PC-9 (cell line): Measurements from ENCODE around the gene TOGARAM2. TPM values are rescaled to one million over a fixed set of nuclear protein-coding genes. Genes with fewer than 3 reads are reported as not detected.

Experiments used
- BruUV-seq: library from RNA; stranded (reverse); fragments of 400-500 nt; replicated peaks from 2 replicates; lab custom pipeline; 2021; lab: Mats Ljungman, UMichigan
- CTCF ChIA-PET: fragments of 300-600 bp; sonication (Branson Sonifier 250); formaldehyde crosslinking; loops from one replicate; lab custom pipeline; 2022; ENCODE audit warnings: antibody characterized with exemption; lab: Charles Lee
- POLR2A ChIA-PET: fragments of 300-600 bp; sonication (Branson Sonifier 250); formaldehyde crosslinking; loops from one replicate; lab custom pipeline; 2022; ENCODE audit warnings: antibody characterized with exemption; ENCODE audit not compliant: unreplicated experiment; lab: Charles Lee
- DNase-seq, 2 experiments: peaks; one replicate each; pipeline versions ENCODE4 v3.0.0 to v3.0.0-alpha.2; 2015 to 2022; ENCODE audit warnings: mixed read lengths in 1 of 2
- H2AFZ ChIP-seq: fragments of 200-600 bp; sonication (generic); 2 replicates; pipeline ENCODE4 v1.8.1; 2017; ENCODE audit warnings: antibody characterized with exemption
- H3F3A ChIP-seq: fragments of 200-600 bp; sonication (generic); 2 replicates; pipeline ENCODE4 v1.8.1; 2017; ENCODE audit warnings: antibody characterized with exemption, mild to moderate bottlenecking, low read depth; ENCODE audit not compliant: insufficient read depth
- H3K27ac ChIP-seq: fragments of 200-600 bp; sonication (generic); 2 replicates; pipeline ENCODE4 v1.6.1; 2016; ENCODE audit warnings: mixed run types
- H3K27me3 ChIP-seq: fragments of 200-600 bp; sonication (generic); 2 replicates; pipeline ENCODE4 v1.6.1; 2016; ENCODE audit warnings: low read depth, mixed run types; ENCODE audit not compliant: insufficient read depth
- H3K36me3 ChIP-seq: fragments of 200-600 bp; sonication (generic); 2 replicates; pipeline ENCODE4 v1.6.1; 2016; ENCODE audit warnings: low read depth, mixed run types
- H3K4me1 ChIP-seq: fragments of 200-600 bp; sonication (generic); replicated peaks from 2 replicates; pipeline ENCODE4 v1.6.1; 2016; ENCODE audit warnings: mixed run types; ENCODE audit not compliant: insufficient read depth
- H3K4me2 ChIP-seq: fragments of 200-600 bp; sonication (generic); 2 replicates; pipeline ENCODE4 v1.6.1; 2017; ENCODE audit warnings: mixed run types
- H3K4me3 ChIP-seq: fragments of 200-600 bp; sonication (generic); 2 replicates; pipeline ENCODE4 v1.6.1; 2016; ENCODE audit warnings: mixed run types
- H3K79me2 ChIP-seq: fragments of 200-600 bp; sonication (generic); 2 replicates; pipeline ENCODE4 v1.6.1; 2017; ENCODE audit warnings: low read depth, mixed run types
- H3K9me2 ChIP-seq: fragments of 200-600 bp; sonication (generic); 2 replicates; pipeline ENCODE4 v1.8.1; 2017; ENCODE audit warnings: mild to moderate bottlenecking; ENCODE audit not compliant: insufficient read depth
- H3K9me3 ChIP-seq: fragments of 200-600 bp; sonication (generic); 2 replicates; pipeline ENCODE4 v1.8.1; 2016; ENCODE audit warnings: low read depth; ENCODE audit not compliant: insufficient read depth
- H4K20me1 ChIP-seq: fragments of 200-600 bp; sonication (generic); 2 replicates; pipeline ENCODE4 v1.8.1; 2017; ENCODE audit not compliant: insufficient read depth
- EZH2 ChIP-seq: fragments of 200-600 bp; sonication (generic); IDR thresholded peaks from 2 replicates; pipeline ENCODE4 v1.8.0; 2017; ENCODE audit warnings: antibody characterized with exemption, low read depth
- intact Hi-C: fragments of 100-400 bp; cut with micrococcal nuclease; formaldehyde crosslinking; loops from one replicate; pipeline ENCODE4 v1.10.0; 2022; ENCODE audit not compliant: unreplicated experiment
- total RNA-seq: library from RNA; stranded (reverse); gene quantifications from 2 replicates; pipeline ENCODE4 v1.2.3, GENCODE V29; 2021
- TF ChIP-seq, protein P1 (sequence below): fragments of 200-600 bp; sonication (generic); conservative IDR thresholded peaks from 2 replicates; pipeline ENCODE4 v1.6.1; 2017; ENCODE audit warnings: mixed run types, antibody characterized with exemption, mild to moderate bottlenecking, moderate library complexity

Gene TOGARAM2
- total RNA-seq, 1 experiment from 2014 or later: 0.44 TPM

DNA sequence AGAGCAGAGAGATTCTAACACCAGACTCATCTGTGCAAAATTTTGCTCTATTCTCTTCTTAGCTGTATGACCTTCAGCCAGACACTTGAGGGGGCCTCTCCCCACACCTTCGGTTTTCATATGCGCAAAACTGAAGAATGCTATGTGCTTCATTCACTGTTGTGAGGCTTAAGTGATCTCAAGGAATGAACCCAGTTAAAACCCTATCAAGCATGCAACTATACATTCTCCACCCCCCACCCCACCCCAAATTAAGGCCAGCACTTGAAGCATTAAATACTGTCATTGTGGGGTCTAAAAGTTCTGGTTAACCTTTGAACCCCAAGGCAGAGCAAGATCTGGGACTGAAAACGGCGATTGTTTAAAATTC, 83.2 kb downstream of the TOGARAM2 start:
- H3K9me3 ChIP-seq: 0 out of 2 replicates have a peak, but pooled peaks cover 4% of the 10 kb centered on the region
- ChIA-PET CTCF (no interaction called here), POLR2A (interaction anchor here (0.7 kb wide), 1 partner anchor 1437 kb away, joined by 3 read pairs; no protein-coding TSS in a partner anchor)
- no peaks in the 10 kb centered on the region for H3K27me3 ChIP-seq
- BruUV-seq: no TSS peak
- H3K4me3 ChIP-seq: no peak overlapping the region
- H4K20me1 ChIP-seq: no peaks in the 10 kb centered on the region
- no peaks in the 10 kb centered on the region for H3K4me1 ChIP-seq
- TF ChIP-seq EZH2: no peak
- TF ChIP-seq, protein P1, sequence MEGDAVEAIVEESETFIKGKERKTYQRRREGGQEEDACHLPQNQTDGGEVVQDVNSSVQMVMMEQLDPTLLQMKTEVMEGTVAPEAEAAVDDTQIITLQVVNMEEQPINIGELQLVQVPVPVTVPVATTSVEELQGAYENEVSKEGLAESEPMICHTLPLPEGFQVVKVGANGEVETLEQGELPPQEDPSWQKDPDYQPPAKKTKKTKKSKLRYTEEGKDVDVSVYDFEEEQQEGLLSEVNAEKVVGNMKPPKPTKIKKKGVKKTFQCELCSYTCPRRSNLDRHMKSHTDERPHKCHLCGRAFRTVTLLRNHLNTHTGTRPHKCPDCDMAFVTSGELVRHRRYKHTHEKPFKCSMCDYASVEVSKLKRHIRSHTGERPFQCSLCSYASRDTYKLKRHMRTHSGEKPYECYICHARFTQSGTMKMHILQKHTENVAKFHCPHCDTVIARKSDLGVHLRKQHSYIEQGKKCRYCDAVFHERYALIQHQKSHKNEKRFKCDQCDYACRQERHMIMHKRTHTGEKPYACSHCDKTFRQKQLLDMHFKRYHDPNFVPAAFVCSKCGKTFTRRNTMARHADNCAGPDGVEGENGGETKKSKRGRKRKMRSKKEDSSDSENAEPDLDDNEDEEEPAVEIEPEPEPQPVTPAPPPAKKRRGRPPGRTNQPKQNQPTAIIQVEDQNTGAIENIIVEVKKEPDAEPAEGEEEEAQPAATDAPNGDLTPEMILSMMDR: no peak
- no peaks in the 10 kb centered on the region for H3K9me2 ChIP-seq
- H3K79me2 ChIP-seq: no peaks in the 10 kb centered on the region
- DNase-seq: peak in 1 of 2 experiments; percentile 33
- H3F3A ChIP-seq: no peaks in the 10 kb centered on the region
- H3K36me3 ChIP-seq: no peaks in the 10 kb centered on the region
- intact Hi-C loops: no loop called here
- H3K27ac ChIP-seq: no peak overlapping the region
- no peak overlapping the region for H3K4me2 ChIP-seq
- no peak overlapping the region for H2AFZ ChIP-seq

DNA sequence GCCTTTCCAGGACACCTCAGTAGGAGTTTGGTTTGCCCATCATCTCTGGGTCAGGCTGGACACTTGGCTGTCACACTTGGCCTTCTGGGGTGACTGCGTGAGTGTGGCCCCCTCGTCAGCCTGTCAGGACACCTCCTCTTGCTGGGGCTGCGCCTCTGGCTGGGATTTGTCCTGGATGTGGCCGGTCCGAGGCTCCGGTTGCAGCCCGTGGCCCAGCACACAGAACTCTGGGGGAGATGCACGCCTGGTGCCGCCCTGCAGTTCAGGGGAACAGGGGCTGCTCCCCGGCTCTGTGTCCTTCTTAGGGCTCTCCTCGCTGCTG, 83.6 kb downstream of the TOGARAM2 start:
- no peak for TF ChIP-seq EZH2
- TF ChIP-seq, protein P1: no peak
- POLR2A ChIA-PET: no interaction called here
- DNase-seq: no peak
- Histone ChIP-seq H3K27me3 (no peaks in the 10 kb centered on the region), H2AFZ (no peak overlapping the region), H3F3A (no peaks in the 10 kb centered on the region), H3K27ac (no peak overlapping the region), H3K4me2 (no peak overlapping the region), H4K20me1 (no peaks in the 10 kb centered on the region), H3K36me3 (no peaks in the 10 kb centered on the region), H3K79me2 (no peaks in the 10 kb centered on the region), H3K4me3 (no peak overlapping the region), H3K4me1 (no peaks in the 10 kb centered on the region), H3K9me2 (no peaks in the 10 kb centered on the region), H3K9me3 (0 out of 2 replicates have a peak, but pooled peaks cover 4% of the 10 kb centered on the region)
- intact Hi-C loops: no loop called here
- CTCF ChIA-PET: no interaction called here
- BruUV-seq: no TSS peak

DNA sequence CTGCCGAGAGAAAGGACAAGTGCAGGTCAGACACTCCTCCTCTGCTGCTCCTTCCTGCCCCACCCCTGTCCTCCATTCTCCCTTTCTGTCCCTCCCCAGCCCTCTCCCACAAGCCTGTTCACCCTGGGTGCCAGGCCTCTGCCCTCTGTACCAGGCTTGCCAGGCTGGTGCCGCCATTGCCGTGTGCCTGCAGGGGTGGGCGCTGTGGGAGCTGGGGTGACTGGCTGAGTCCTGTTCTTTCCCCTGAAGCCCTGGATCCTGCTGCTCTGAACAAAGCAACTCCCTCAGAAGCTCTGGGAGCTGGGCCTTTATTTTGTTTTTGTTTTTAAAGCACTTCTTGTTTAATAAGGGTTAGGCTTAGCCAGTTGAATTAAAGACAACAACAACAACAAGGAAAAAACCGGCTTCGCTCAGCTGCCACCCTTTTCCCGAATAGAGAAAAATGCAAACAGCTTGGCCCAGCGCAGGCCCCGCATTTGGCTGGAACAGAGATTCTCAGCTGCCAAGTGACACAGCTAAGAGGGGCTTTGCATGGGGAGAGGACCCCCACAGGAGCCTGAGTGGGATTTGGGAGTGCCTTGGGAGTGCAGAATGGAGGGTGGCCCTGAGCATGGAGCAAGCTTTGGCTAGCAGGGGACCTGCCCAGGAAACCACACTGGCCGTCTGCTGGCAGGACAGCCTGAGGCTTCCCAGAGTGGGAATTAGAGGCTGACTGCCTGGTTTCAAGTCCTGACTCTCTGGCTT, 84.1 kb downstream of the TOGARAM2 start:
- Histone ChIP-seq H3K27me3 (no peaks in the 10 kb centered on the region), H3K4me2 (no peak overlapping the region), H3K36me3 (no peaks in the 10 kb centered on the region), H3K4me3 (no peak overlapping the region), H3K27ac (no peak overlapping the region), H3K4me1 (no peaks in the 10 kb centered on the region), H2AFZ (no peak overlapping the region), H3F3A (no peaks in the 10 kb centered on the region), H3K9me2 (no peaks in the 10 kb centered on the region), H3K79me2 (no peaks in the 10 kb centered on the region), H3K9me3 (0 out of 2 replicates have a peak, but pooled peaks cover 4% of the 10 kb centered on the region), H4K20me1 (no peaks in the 10 kb centered on the region)
- ChIA-PET CTCF (no interaction called here), POLR2A (no interaction called here)
- DNase-seq: peak; percentile 21 to 37
- intact Hi-C loops: no loop called here
- no peak for TF ChIP-seq EZH2
- TF ChIP-seq, protein P1: no peak
- BruUV-seq: no TSS peak
